HUES6 (cell line): ENCODE data around the gene DNAJC5G.

Experiments
- H3K27ac ChIP-seq: 2 replicates; pipeline ENCODE4 v1.7.0; 2013; ENCODE audit warnings: low read depth, mild to moderate bottlenecking, low read length, inconsistent platforms
- H3K27me3 ChIP-seq: 2 replicates; pipeline ENCODE4 v1.6.1; 2013; ENCODE audit warnings: low read length; ENCODE audit not compliant: control insufficient read depth, insufficient read depth
- H3K36me3 ChIP-seq: 2 replicates; pipeline ENCODE4 v1.6.1; 2013; ENCODE audit warnings: low read length; ENCODE audit not compliant: control insufficient read depth, insufficient read depth
- H3K4me1 ChIP-seq: 2 replicates; pipeline ENCODE4 v1.6.1; 2013; ENCODE audit warnings: low read length; ENCODE audit not compliant: control insufficient read depth, insufficient read depth
- H3K4me3 ChIP-seq: 2 replicates; pipeline ENCODE4 v1.5.1; 2013; ENCODE audit warnings: low read depth, low read length
- H3K9ac ChIP-seq: one replicate; pipeline ENCODE4 v1.6.1; 2013; ENCODE audit warnings: mild to moderate bottlenecking, low read length
- H3K9me3 ChIP-seq: 2 replicates; pipeline ENCODE4 v1.6.1; 2013; ENCODE audit warnings: low read depth, low read length; ENCODE audit not compliant: control insufficient read depth, insufficient read depth

Gene DNAJC5G

GRCh38 chr2:27275211-27276150, at the start of gene DNAJC5G:
Gene DNAJC5G, plus strand, starts transcription at chr2:27275433. Its CDS starts 1,296 bp downstream, at chr2:27276729.
- Histone ChIP-seq H3K9me3 (no peaks in the 10 kb centered on the region), H3K4me1 (peaks cover 13% of the 10 kb centered on the region), H3K9ac (no peak within 1 kb of the TSS), H3K36me3 (no peaks in the 10 kb centered on the region), H3K4me3 (no peak within 1 kb of the TSS), H3K27me3 (no peaks in the 10 kb centered on the region), H3K27ac (no peak within 1 kb of the TSS)

- Histone ChIP-seq H3K9ac (no peak overlapping the region), H3K4me1 (no peaks in the 10 kb centered on the region), H3K36me3 (peaks cover 94% of the 10 kb centered on the region), H3K9me3 (no peaks in the 10 kb centered on the region), H3K27ac (no peak overlapping the region), H3K4me3 (no peak overlapping the region), H3K27me3 (no peaks in the 10 kb centered on the region)
Observed at GRCh38 chr2:27225526-27225925, 49.7 kb upstream of the DNAJC5G start.

GRCh38 chr2:27227501-27227900, 47.7 kb upstream of the DNAJC5G start:
- H3K27me3 ChIP-seq, result no peaks in the 10 kb centered on the region
- no peaks in the 10 kb centered on the region for H3K4me1 ChIP-seq
- no peak overlapping the region for H3K9ac ChIP-seq
- peaks cover 94% of the 10 kb centered on the region for H3K36me3 ChIP-seq
- H3K9me3 ChIP-seq, result no peaks in the 10 kb centered on the region
- H3K4me3 ChIP-seq, result no peak overlapping the region
- no peak overlapping the region for H3K27ac ChIP-seq

GRCh38 chr2:27231921-27232320, 43.3 kb upstream of the DNAJC5G start:
- H3K36me3 ChIP-seq, result peaks cover 96% of the 10 kb centered on the region
- H3K4me3 ChIP-seq, result no peak overlapping the region
- no peaks in the 10 kb centered on the region for H3K4me1 ChIP-seq
- H3K27me3 ChIP-seq, result no peaks in the 10 kb centered on the region
- H3K27ac ChIP-seq, result no peak overlapping the region
- no peaks in the 10 kb centered on the region for H3K9me3 ChIP-seq
- H3K9ac ChIP-seq, result no peak overlapping the region

- peaks cover 96% of the 10 kb centered on the region for H3K36me3 ChIP-seq
- H3K4me1 ChIP-seq, result no peaks in the 10 kb centered on the region
- no peaks in the 10 kb centered on the region for H3K27me3 ChIP-seq
- no peak overlapping the region for H3K4me3 ChIP-seq
- H3K9ac ChIP-seq, result no peak overlapping the region
- no peak overlapping the region for H3K27ac ChIP-seq
- H3K9me3 ChIP-seq, result no peaks in the 10 kb centered on the region
Observed at GRCh38 chr2:27233341-27233740, 41.9 kb upstream of the DNAJC5G start.

GRCh38 chr2:27236136-27236535, 39.1 kb upstream of the DNAJC5G start:
- no peak overlapping the region for H3K9ac ChIP-seq
- H3K36me3 ChIP-seq, result peaks cover 99% of the 10 kb centered on the region
- no peaks in the 10 kb centered on the region for H3K9me3 ChIP-seq
- no peak overlapping the region for H3K27ac ChIP-seq
- H3K27me3 ChIP-seq, result no peaks in the 10 kb centered on the region
- no peaks in the 10 kb centered on the region for H3K4me1 ChIP-seq
- no peak overlapping the region for H3K4me3 ChIP-seq

- Histone ChIP-seq H3K36me3 (peaks cover 99% of the 10 kb centered on the region), H3K4me1 (no peaks in the 10 kb centered on the region), H3K27me3 (no peaks in the 10 kb centered on the region), H3K4me3 (no peak overlapping the region), H3K27ac (no peak overlapping the region), H3K9me3 (no peaks in the 10 kb centered on the region), H3K9ac (no peak overlapping the region)
Observed at GRCh38 chr2:27236626-27237025, 38.6 kb upstream of the DNAJC5G start.

- Histone ChIP-seq H3K9ac (no peak overlapping the region), H3K4me1 (no peaks in the 10 kb centered on the region), H3K36me3 (peaks cover 99% of the 10 kb centered on the region), H3K27me3 (no peaks in the 10 kb centered on the region), H3K9me3 (no peaks in the 10 kb centered on the region), H3K4me3 (no peak overlapping the region), H3K27ac (no peak overlapping the region)
Observed at GRCh38 chr2:27237341-27237945, 37.8 kb upstream of the DNAJC5G start.

- H3K9me3 ChIP-seq, result no peaks in the 10 kb centered on the region
- H3K4me1 ChIP-seq, result no peaks in the 10 kb centered on the region
- H3K27ac ChIP-seq, result no peak overlapping the region
- no peak overlapping the region for H3K9ac ChIP-seq
- H3K27me3 ChIP-seq, result no peaks in the 10 kb centered on the region
- no peak overlapping the region for H3K4me3 ChIP-seq
- H3K36me3 ChIP-seq, result peaks cover 99% of the 10 kb centered on the region
Observed at GRCh38 chr2:27238976-27239375, 36.3 kb upstream of the DNAJC5G start.

GRCh38 chr2:27240406-27240805, 34.8 kb upstream of the DNAJC5G start:
- no peaks in the 10 kb centered on the region for H3K9me3 ChIP-seq
- H3K9ac ChIP-seq, result no peak overlapping the region
- H3K4me3 ChIP-seq, result no peak overlapping the region
- no peak overlapping the region for H3K27ac ChIP-seq
- H3K27me3 ChIP-seq, result no peaks in the 10 kb centered on the region
- H3K4me1 ChIP-seq, result no peaks in the 10 kb centered on the region
- peaks cover 97% of the 10 kb centered on the region for H3K36me3 ChIP-seq
